MCF 10A (cell line): ENCODE measurements around the gene NIN. TPM values are rescaled to one million over a fixed set of nuclear protein-coding genes. Genes with fewer than 3 reads are reported as not detected.

Experiments used
- BruUV-seq: library from RNA; stranded (reverse); fragments of 400-500 nt; replicated peaks from 2 replicates; lab custom pipeline; 2021; lab: Mats Ljungman, UMichigan
- CTCF ChIA-PET: fragments of 300-600 bp; sonication (Branson Sonifier 250); formaldehyde crosslinking; extraction: SDS; loops from one replicate; lab custom pipeline; 2021; ENCODE audit warnings: antibody characterized with exemption, inconsistent platforms; lab: Yijun Ruan, JAX
- POLR2A ChIA-PET: fragments of 300-600, 350-650 bp; sonication (Branson Sonifier 250); formaldehyde crosslinking; extraction: SDS; loops from one replicate; lab custom pipeline; 2020; ENCODE audit warnings: antibody characterized with exemption, inconsistent platforms; lab: Yijun Ruan, JAX
- DNase-seq: peaks from one replicate; pipeline ENCODE4 v3.0.0-alpha.2; 2018; ENCODE audit not compliant: unreplicated experiment
- H3K27ac Mint-ChIP-seq: one replicate; pipeline ENCODE4 v1.8.0; 2022; ENCODE audit warnings: mild to moderate bottlenecking, low read depth, mixed read lengths; ENCODE audit not compliant: unreplicated experiment
- H3K27me3 Mint-ChIP-seq: one replicate; pipeline ENCODE4 v1.8.0; 2022; ENCODE audit warnings: mixed read lengths; ENCODE audit not compliant: insufficient read depth, unreplicated experiment
- H3K36me3 Mint-ChIP-seq: one replicate; pipeline ENCODE4 v1.8.0; 2022; ENCODE audit warnings: mild to moderate bottlenecking, moderate library complexity, mixed read lengths; ENCODE audit not compliant: insufficient read depth, unreplicated experiment
- H3K4me1 Mint-ChIP-seq: one replicate; pipeline ENCODE4 v1.8.0; 2022; ENCODE audit warnings: mixed read lengths; ENCODE audit not compliant: insufficient read depth, unreplicated experiment
- H3K4me3 Mint-ChIP-seq: one replicate; pipeline ENCODE4 v1.8.0; 2022; ENCODE audit warnings: mild to moderate bottlenecking, moderate library complexity, mixed read lengths; ENCODE audit not compliant: unreplicated experiment
- H3K9me3 Mint-ChIP-seq: one replicate; pipeline ENCODE4 v1.8.0; 2022; ENCODE audit warnings: mixed read lengths; ENCODE audit not compliant: unreplicated experiment
- intact Hi-C: fragments of 100-400 bp; cut with micrococcal nuclease; formaldehyde crosslinking; loops from 2 replicates; pipeline ENCODE4 v1.14.1; 2022
- total RNA-seq: library from RNA; stranded (reverse); gene quantifications from 2 replicates; pipeline ENCODE4 v1.2.3, GENCODE V29; 2022
- TF ChIP-seq, protein P1 (sequence below): fragments of 200-600 bp; IDR thresholded peaks from one replicate; pipeline ENCODE4 v1.8.0; 2022; ENCODE audit warnings: antibody characterized with exemption, mild to moderate bottlenecking; ENCODE audit not compliant: unreplicated experiment

Gene NIN
- total RNA-seq, 1 experiment from 2014 or later, result 33.0 TPM

DNA sequence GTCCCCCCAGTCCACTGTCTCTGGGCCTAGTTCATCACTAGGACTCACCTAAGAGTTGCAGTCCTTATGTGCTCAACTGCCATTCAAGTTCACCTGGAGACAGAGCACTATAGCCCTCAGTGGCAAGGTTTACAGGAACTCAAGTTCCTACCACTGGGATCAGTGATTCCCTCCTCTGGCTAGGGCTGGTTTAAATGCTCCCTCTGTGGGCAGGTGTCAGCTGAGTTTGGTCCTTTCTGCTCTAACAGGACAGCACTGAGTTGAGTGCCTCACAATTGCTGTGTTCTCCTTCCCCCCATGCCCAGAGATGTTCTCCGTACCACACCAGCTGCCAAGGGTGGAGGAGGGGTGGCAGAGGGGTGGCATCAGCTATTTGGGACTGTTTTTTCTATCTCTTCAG is 142.1 kb downstream of the NIN start:
- Mint-ChIP-seq H3K27me3 (no peaks in the 10 kb centered on the region), H3K27ac (no peak overlapping the region), H3K4me3 (no peak overlapping the region), H3K36me3 (peaks cover 5% of the 10 kb centered on the region), H3K9me3 (peaks cover 7% of the 10 kb centered on the region), H3K4me1 (no peaks in the 10 kb centered on the region)
- intact Hi-C loops, result no loop called here
- TF ChIP-seq, protein P1, sequence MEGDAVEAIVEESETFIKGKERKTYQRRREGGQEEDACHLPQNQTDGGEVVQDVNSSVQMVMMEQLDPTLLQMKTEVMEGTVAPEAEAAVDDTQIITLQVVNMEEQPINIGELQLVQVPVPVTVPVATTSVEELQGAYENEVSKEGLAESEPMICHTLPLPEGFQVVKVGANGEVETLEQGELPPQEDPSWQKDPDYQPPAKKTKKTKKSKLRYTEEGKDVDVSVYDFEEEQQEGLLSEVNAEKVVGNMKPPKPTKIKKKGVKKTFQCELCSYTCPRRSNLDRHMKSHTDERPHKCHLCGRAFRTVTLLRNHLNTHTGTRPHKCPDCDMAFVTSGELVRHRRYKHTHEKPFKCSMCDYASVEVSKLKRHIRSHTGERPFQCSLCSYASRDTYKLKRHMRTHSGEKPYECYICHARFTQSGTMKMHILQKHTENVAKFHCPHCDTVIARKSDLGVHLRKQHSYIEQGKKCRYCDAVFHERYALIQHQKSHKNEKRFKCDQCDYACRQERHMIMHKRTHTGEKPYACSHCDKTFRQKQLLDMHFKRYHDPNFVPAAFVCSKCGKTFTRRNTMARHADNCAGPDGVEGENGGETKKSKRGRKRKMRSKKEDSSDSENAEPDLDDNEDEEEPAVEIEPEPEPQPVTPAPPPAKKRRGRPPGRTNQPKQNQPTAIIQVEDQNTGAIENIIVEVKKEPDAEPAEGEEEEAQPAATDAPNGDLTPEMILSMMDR, result no peak
- ChIA-PET CTCF (no interaction called here), POLR2A (interaction anchor here (0.8 to 1.2 kb wide), 2 partner anchors 11 to 21 kb away, joined by 3 to 4 read pairs; partner anchors contain the start of gene SAV1)
- DNase-seq, result no peak
- BruUV-seq, result no TSS peak

- peaks cover 6% of the 10 kb centered on the region for H3K36me3 Mint-ChIP-seq
- intact Hi-C loops, result no loop called here
- DNase-seq, result no peak
- no peaks in the 10 kb centered on the region for H3K9me3 Mint-ChIP-seq
- H3K4me3 Mint-ChIP-seq, result no peak overlapping the region
- H3K27me3 Mint-ChIP-seq, result no peaks in the 10 kb centered on the region
- BruUV-seq, result no TSS peak
- TF ChIP-seq, protein P1, result no peak
- peaks cover 28% of the 10 kb centered on the region for H3K4me1 Mint-ChIP-seq
- ChIA-PET POLR2A (interaction anchor here (0.6 to 1.2 kb wide), 2 partner anchors 11 to 33 kb away, joined by 5 to 7 read pairs; partner anchors contain the start of gene SAV1), CTCF (no interaction called here)
- H3K27ac Mint-ChIP-seq, result no peak overlapping the region
Measured at GRCh38 chr14:50679674-50680073, 151.3 kb downstream of the NIN start.

DNA sequence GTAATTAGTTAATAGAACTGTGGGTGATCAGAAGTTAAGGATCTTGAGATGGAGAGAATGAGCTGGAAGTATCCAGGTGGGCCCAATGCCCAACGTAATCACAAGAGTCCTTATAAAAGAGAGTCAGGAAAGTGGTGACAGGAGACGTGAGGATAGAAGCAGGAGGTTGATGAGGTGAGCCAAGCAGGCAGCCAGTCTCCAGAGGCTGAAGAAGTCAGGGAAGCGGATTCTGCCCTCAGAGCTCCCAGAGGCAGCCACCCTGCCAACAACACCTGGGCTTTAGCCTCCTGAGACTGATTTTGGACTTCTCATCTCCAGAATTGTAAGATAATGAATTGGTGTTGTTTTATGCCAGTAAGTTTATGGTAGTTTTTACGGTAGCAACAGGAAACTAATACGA is 152.8 kb downstream of the NIN start:
- H3K4me3 Mint-ChIP-seq, result peak overlapping the region; percentile 32
- H3K27me3 Mint-ChIP-seq, result no peaks in the 10 kb centered on the region
- no peak for DNase-seq
- peaks cover 28% of the 10 kb centered on the region for H3K4me1 Mint-ChIP-seq
- peak overlapping the region; percentile 73 for H3K27ac Mint-ChIP-seq
- TF ChIP-seq, protein P1, result no peak
- intact Hi-C loops, result no loop called here
- POLR2A ChIA-PET, result interaction anchor here (0.7 to 3.0 kb wide), 11 partner anchors 10 to 135 kb away, joined by 3 to 40 read pairs (median 6); partner anchors contain the start of genes ATL1 and SAV1
- H3K9me3 Mint-ChIP-seq, result no peaks in the 10 kb centered on the region
- CTCF ChIA-PET, result interaction anchor here (0.6 to 1.8 kb wide), 7 partner anchors 9 to 135 kb away, joined by 3 to 5 read pairs (median 3); no protein-coding TSS in a partner anchor
- peaks cover 6% of the 10 kb centered on the region for H3K36me3 Mint-ChIP-seq
- no TSS peak for BruUV-seq

- no peaks in the 10 kb centered on the region for H3K9me3 Mint-ChIP-seq
- intact Hi-C loops, result no loop called here
- H3K4me3 Mint-ChIP-seq, result peak overlapping the region; percentile 32
- ChIA-PET POLR2A (interaction anchor here (0.6 to 3.0 kb wide), 20 partner anchors 9 to 365 kb away, joined by 3 to 40 read pairs (median 4); partner anchors contain the start of genes ATL1, DMAC2L, L2HGDH and SAV1), CTCF (interaction anchor here (0.6 to 1.8 kb wide), 10 partner anchors 9 to 135 kb away, joined by 3 to 5 read pairs (median 3); partner anchors contain the start of gene SAV1)
- H3K36me3 Mint-ChIP-seq, result peaks cover 6% of the 10 kb centered on the region
- no peaks in the 10 kb centered on the region for H3K27me3 Mint-ChIP-seq
- TF ChIP-seq, protein P1, result no peak
- peaks cover 28% of the 10 kb centered on the region for H3K4me1 Mint-ChIP-seq
- H3K27ac Mint-ChIP-seq, result peak overlapping the region; percentile 73
- peak; percentile 75 for DNase-seq
- no TSS peak for BruUV-seq
Measured at GRCh38 chr14:50677527-50678063, 153.4 kb downstream of the NIN start.
